Femur (tissue), 1 donor: Measurements from ENCODE around the gene CD300C.
"Not testable (repeated sequence)": the region's sequence is repeated elsewhere in the genome, so short reads cannot be mapped to it uniquely, and the experiment has no call there.

Source experiments
- DNase-seq: peaks from one replicate; pipeline ENCODE4 v3.0.0-alpha.2; 2017

The CD300C gene

GRCh38 chr17:74558882-74559519 is 13.1 kb upstream of the CD300C start:
- no peak for DNase-seq

GRCh38 chr17:74558402-74558801 is 12.5 kb upstream of the CD300C start:
- not testable (repeated sequence) for DNase-seq

- no peak for DNase-seq
Measured at GRCh38 chr17:74555427-74555940, 9.6 kb upstream of the CD300C start.

- DNase-seq, result no peak
Measured at GRCh38 chr17:74554909-74555308, 9.0 kb upstream of the CD300C start.

- no peak for DNase-seq
Measured at GRCh38 chr17:74552037-74552436, 6.1 kb upstream of the CD300C start.

- DNase-seq, result no peak
Measured at GRCh38 chr17:74550602-74551001, 4.7 kb upstream of the CD300C start.

GRCh38 chr17:74549343-74549742 is 3.4 kb upstream of the CD300C start:
- no peak for DNase-seq

- DNase-seq, result no peak
Measured at GRCh38 chr17:74547736-74548135, 1.8 kb upstream of the CD300C start.

- no peak for DNase-seq
Measured at GRCh38 chr17:74547264-74547663, 1.3 kb upstream of the CD300C start.

GRCh38 chr17:74546586-74546985 is 671 bp upstream of the CD300C start:
- no peak for DNase-seq

GRCh38 chr17:74544991-74545842 is 698 bp downstream of the CD300C start:
- DNase-seq, result no peak

- DNase-seq, result no peak
Measured at GRCh38 chr17:74543891-74544760, 1.8 kb downstream of the CD300C start.

GRCh38 chr17:74543406-74543805 is 2.5 kb downstream of the CD300C start:
- no peak for DNase-seq

GRCh38 chr17:74542727-74543383 is 3.1 kb downstream of the CD300C start:
- no peak for DNase-seq

GRCh38 chr17:74542166-74542565 is 3.7 kb downstream of the CD300C start:
- DNase-seq, result no peak

GRCh38 chr17:74541176-74542111 is 4.5 kb downstream of the CD300C start:
- DNase-seq, result no peak

GRCh38 chr17:74539281-74539820 is 6.6 kb downstream of the CD300C start:
- DNase-seq, result no peak

GRCh38 chr17:74536890-74537289 is 9.0 kb downstream of the CD300C start:
- DNase-seq, result no peak

- peak; percentile 60 for DNase-seq
Measured at GRCh38 chr17:74532115-74532514, 13.8 kb downstream of the CD300C start.

- peak; percentile 9 for DNase-seq
Measured at GRCh38 chr17:74531231-74531761, 14.6 kb downstream of the CD300C start, which contains the start of gene CD300LB. Gene CD300LB (minus strand): TSS chr17:74531475. CDS start chr17:74531350, 125 bp downstream.

GRCh38 chr17:74530831-74531150 is 15.1 kb downstream of the CD300C start:
- DNase-seq, result no peak
